Rectal smooth muscle tissue (tissue), 1 donor: ENCODE data around the gene EML4.

Experiments used
- H3K27ac ChIP-seq: one replicate; pipeline ENCODE4 v1.7.0; 2013; ENCODE audit warnings: low read depth, low read length, inconsistent platforms
- H3K27me3 ChIP-seq: one replicate; pipeline ENCODE4 v1.7.0; 2013; ENCODE audit warnings: low read length; ENCODE audit not compliant: control insufficient read depth, insufficient read depth
- H3K36me3 ChIP-seq: one replicate; pipeline ENCODE4 v1.7.0; 2013; ENCODE audit warnings: low read length; ENCODE audit not compliant: control insufficient read depth, insufficient read depth
- H3K4me1 ChIP-seq: one replicate; pipeline ENCODE4 v1.7.0; 2013; ENCODE audit warnings: low read length; ENCODE audit not compliant: control insufficient read depth, insufficient read depth
- H3K4me3 ChIP-seq: one replicate; pipeline ENCODE4 v1.7.0; 2013; ENCODE audit warnings: low read length
- H3K9ac ChIP-seq: one replicate; pipeline ENCODE4 v1.7.0; 2013; ENCODE audit warnings: low read length

Gene EML4

DNA sequence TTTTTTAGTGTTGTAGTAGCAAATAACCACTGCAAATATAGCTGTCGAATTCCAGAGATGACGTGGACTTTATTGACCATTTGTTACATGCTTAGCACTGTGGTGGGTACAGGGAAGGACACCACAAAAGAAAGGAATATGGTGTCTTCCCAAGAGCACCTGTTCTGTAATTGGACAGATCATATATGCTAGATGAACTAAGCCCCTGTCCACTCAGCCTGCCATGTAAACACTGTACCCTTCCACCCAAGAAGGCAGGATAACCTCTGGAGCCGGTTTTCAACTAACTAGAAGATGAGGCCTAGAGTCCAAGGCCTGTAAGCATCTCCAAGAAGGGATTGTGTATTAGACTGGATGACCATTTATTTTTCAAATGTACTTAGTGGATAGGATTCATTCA, 147.8 kb downstream of the EML4 start:
- no peak overlapping the region for H3K4me3 ChIP-seq
- peaks cover 8% of the 10 kb centered on the region for H3K36me3 ChIP-seq
- no peaks in the 10 kb centered on the region for H3K4me1 ChIP-seq
- H3K9ac ChIP-seq, result no peak overlapping the region
- H3K27ac ChIP-seq, result no peak overlapping the region
- H3K27me3 ChIP-seq, result no peaks in the 10 kb centered on the region

DNA sequence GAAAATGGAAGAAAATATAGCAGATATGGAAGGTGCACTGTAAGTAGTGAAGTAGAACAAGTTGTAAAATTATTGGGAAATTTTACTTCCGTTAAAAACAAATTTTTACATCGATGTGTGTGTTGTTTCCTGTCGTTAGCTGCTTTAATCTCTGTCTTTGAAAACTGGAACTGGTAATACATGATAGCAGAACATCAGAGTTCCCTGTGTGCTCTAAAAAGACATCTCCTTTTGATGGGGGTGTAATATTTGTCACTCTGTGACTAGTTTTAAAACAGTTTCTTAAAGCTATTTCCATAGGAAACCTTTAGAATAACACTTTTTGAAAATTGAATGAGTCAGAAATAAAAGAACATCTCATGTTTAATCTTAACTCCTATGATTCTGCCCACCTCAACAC, 148.3 kb downstream of the EML4 start:
- no peaks in the 10 kb centered on the region for H3K27me3 ChIP-seq
- H3K27ac ChIP-seq, result no peak overlapping the region
- no peak overlapping the region for H3K9ac ChIP-seq
- no peak overlapping the region for H3K4me3 ChIP-seq
- H3K36me3 ChIP-seq, result peaks cover 8% of the 10 kb centered on the region
- no peaks in the 10 kb centered on the region for H3K4me1 ChIP-seq

DNA sequence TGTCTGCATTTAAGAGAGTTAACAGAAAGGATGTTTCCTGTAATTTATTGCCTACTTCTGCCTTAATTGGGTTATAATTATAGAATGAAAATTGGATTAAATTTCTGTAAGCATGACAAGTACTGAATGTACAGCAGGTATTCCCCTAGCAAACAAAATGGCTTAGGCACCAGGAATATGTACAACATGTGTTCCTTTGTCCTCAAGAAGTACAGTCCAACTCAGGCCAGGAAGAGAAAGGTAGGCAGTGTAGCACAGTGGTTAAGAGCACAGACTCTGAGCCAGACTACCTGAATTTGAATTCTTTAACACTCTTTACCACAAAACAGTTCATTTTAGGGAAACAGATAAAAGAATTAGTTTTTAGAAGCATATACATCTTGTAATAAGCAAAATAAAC, 148.8 kb downstream of the EML4 start:
- H3K27me3 ChIP-seq, result no peaks in the 10 kb centered on the region
- H3K9ac ChIP-seq, result no peak overlapping the region
- H3K4me3 ChIP-seq, result no peak overlapping the region
- no peak overlapping the region for H3K27ac ChIP-seq
- no peaks in the 10 kb centered on the region for H3K4me1 ChIP-seq
- H3K36me3 ChIP-seq, result peaks cover 8% of the 10 kb centered on the region

DNA sequence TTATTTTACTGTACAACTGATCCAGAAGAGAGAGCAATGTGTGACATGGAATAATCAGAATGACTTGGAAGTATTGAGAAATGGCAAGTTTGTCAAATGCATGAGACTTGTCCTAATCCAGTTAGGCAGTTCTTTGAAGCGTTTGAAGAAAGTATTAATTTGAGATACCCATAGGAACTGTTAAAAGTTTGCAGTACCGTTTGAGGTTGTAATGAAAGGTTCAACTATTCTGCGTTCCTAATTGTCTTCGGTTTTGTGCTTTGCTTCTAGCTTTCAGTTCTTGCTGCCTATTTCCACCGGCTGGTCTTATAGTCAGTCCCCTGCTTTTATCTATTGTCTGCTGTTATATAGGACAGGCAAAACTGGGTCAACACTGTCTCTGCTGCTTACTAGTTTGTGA, 150.1 kb downstream of the EML4 start:
- Histone ChIP-seq H3K4me3 (no peak overlapping the region), H3K27ac (no peak overlapping the region), H3K27me3 (no peaks in the 10 kb centered on the region), H3K36me3 (peaks cover 8% of the 10 kb centered on the region), H3K4me1 (no peaks in the 10 kb centered on the region), H3K9ac (no peak overlapping the region)

- Histone ChIP-seq H3K36me3 (peaks cover 8% of the 10 kb centered on the region), H3K9ac (no peak overlapping the region), H3K4me1 (no peaks in the 10 kb centered on the region), H3K27ac (no peak overlapping the region), H3K4me3 (no peak overlapping the region), H3K27me3 (no peaks in the 10 kb centered on the region)
Observed at GRCh38 chr2:42321452-42322064, 152.4 kb downstream of the EML4 start.

DNA sequence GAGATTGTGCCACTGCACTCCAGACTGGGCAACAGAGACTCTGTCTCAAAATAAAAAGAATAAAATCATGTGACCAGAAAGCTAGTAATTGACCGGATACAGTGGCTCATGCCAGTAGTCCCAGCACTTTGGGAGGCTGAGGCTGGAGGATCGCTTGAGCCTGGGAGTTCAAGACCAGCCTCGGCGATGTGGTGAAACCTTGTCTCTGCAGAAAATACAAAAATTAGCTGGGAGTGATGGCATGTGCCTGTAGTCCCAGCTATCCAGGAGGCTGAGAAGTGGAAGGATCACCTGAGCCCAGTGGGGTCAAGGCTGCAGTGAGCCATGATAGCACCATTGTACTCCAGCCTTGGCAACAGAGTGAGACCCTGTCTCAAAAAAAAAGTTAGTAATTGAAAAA, 155.1 kb downstream of the EML4 start:
- Histone ChIP-seq H3K27me3 (no peaks in the 10 kb centered on the region), H3K4me3 (no peak overlapping the region), H3K36me3 (peaks cover 5% of the 10 kb centered on the region), H3K9ac (no peak overlapping the region), H3K27ac (no peak overlapping the region), H3K4me1 (no peaks in the 10 kb centered on the region)

- Histone ChIP-seq H3K27ac (no peak overlapping the region), H3K4me3 (no peak overlapping the region), H3K36me3 (peaks cover 9% of the 10 kb centered on the region)
Observed at GRCh38 chr2:42324949-42325348, 155.8 kb downstream of the EML4 start.

GRCh38 chr2:42325609-42326008, 156.5 kb downstream of the EML4 start:
- H3K4me3 ChIP-seq, result no peak overlapping the region
- H3K27me3 ChIP-seq, result no peaks in the 10 kb centered on the region
- peaks cover 10% of the 10 kb centered on the region for H3K36me3 ChIP-seq
- no peak overlapping the region for H3K9ac ChIP-seq
- H3K27ac ChIP-seq, result no peak overlapping the region
- no peaks in the 10 kb centered on the region for H3K4me1 ChIP-seq

More at GRCh38 chr2:42324949-42325348, 155.8 kb downstream of the EML4 start:
- Histone ChIP-seq H3K4me1 (no peaks in the 10 kb centered on the region), H3K9ac (no peak overlapping the region), H3K27me3 (no peaks in the 10 kb centered on the region)

DNA sequence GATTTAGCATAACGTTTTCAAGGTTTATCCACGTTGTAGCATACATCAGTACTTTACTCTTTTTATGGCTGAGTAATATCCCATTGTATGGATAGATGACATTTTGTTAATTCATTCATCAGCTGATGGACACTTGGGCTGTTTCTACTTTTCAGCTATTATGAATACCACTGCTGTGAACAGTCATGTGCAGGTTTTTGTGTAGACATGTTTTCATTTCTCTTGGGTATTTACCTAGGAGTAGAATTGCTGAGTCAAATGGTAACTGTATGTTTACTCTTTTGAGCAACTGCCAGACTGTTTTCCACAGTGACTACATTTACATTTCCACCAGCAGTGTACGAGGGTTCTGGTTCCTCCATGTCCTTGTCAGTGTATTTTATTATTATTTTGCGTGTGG, 158.0 kb downstream of the EML4 start:
- peaks cover 8% of the 10 kb centered on the region for H3K36me3 ChIP-seq
- no peaks in the 10 kb centered on the region for H3K4me1 ChIP-seq
- no peak overlapping the region for H3K27ac ChIP-seq
- no peak overlapping the region for H3K4me3 ChIP-seq
- H3K9ac ChIP-seq, result no peak overlapping the region
- no peaks in the 10 kb centered on the region for H3K27me3 ChIP-seq

DNA sequence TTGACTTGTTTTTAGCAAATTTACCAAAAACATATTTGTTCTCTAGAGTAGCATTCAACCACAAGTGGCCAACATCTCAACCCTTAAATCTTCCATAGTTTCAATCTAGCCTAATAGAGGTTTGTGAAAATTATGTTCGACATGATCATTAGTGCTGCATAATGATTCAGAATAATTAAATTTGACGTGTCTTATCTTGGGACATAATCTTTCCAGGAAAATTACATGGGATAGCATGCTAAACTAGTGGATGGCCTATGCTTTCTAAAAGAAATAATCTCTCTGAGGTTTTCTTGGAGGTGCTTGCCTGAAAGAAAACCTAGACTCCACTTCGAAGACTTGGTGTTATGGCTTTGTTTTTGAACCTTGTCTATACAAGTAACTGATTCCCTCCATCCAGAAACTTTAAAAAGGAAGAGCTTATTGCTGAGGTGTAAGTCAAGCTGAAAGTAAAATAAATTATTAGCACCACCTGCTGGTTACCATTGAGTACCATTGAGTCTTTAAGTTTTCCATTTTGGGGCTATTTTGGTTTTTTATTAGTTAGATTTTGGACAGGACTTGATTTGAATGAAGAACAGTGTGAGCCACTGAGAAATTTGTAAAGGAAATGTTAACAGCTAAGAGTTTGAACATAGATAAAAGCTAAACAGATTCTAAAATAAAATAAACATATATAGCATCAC, 159.1 kb downstream of the EML4 start:
- H3K4me3 ChIP-seq, result no peak overlapping the region
- H3K9ac ChIP-seq, result no peak overlapping the region
- H3K36me3 ChIP-seq, result peaks cover 9% of the 10 kb centered on the region
- H3K27ac ChIP-seq, result no peak overlapping the region
- no peaks in the 10 kb centered on the region for H3K4me1 ChIP-seq
- no peaks in the 10 kb centered on the region for H3K27me3 ChIP-seq

DNA sequence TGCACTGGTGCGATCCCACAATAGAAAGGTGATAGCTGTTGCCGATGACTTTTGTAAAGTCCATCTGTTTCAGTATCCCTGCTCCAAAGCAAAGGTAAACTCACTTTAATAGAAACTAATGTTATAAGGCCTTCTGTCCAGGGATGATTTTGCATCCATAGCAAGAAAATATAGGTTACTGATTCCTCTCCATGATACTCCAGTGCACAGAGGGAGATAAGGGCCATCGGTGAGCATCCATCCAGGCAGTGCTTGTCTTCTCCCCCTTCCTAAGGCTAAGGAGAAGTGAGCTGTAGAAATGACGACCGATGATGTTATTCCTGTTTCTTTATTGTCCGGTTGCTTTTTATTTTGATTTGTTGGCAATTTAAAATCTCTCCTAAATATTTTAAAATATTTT, 159.8 kb downstream of the EML4 start:
- H3K9ac ChIP-seq, result no peak overlapping the region
- H3K4me1 ChIP-seq, result no peaks in the 10 kb centered on the region
- no peaks in the 10 kb centered on the region for H3K27me3 ChIP-seq
- no peak overlapping the region for H3K4me3 ChIP-seq
- no peak overlapping the region for H3K27ac ChIP-seq
- H3K36me3 ChIP-seq, result peaks cover 15% of the 10 kb centered on the region

- Histone ChIP-seq H3K4me3 (no peak overlapping the region), H3K27ac (no peak overlapping the region), H3K4me1 (no peaks in the 10 kb centered on the region), H3K9ac (no peak overlapping the region), H3K36me3 (peaks cover 16% of the 10 kb centered on the region), H3K27me3 (no peaks in the 10 kb centered on the region)
Observed at GRCh38 chr2:42329736-42330135, 160.6 kb downstream of the EML4 start.
